ENCODE measurements around the gene NCL.
"Not testable (repeated sequence)": the region's sequence is repeated elsewhere in the genome, so short reads cannot be mapped to it uniquely, and the experiment has no call there.

The NCL gene

DNA sequence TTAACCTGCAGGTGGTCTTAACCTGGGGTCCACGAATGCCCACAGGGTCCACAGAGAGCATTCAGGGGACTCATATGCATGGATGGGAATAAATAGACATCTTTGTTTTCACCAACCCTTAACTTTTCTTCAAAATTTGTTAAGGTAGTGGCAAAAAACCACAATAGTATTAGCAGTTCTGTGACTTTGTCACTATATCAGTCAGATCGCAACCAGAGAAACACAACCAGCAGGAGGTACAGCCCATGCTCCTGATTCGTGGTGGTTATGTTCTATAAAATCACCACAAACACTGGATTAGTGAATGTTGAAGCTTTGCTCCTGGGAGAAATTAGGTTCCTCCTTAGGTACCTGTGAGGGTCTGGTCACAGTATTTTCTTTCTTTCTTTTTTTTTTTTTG is 37.2 kb downstream of the NCL start:
- no peak for DNase-seq

DNA sequence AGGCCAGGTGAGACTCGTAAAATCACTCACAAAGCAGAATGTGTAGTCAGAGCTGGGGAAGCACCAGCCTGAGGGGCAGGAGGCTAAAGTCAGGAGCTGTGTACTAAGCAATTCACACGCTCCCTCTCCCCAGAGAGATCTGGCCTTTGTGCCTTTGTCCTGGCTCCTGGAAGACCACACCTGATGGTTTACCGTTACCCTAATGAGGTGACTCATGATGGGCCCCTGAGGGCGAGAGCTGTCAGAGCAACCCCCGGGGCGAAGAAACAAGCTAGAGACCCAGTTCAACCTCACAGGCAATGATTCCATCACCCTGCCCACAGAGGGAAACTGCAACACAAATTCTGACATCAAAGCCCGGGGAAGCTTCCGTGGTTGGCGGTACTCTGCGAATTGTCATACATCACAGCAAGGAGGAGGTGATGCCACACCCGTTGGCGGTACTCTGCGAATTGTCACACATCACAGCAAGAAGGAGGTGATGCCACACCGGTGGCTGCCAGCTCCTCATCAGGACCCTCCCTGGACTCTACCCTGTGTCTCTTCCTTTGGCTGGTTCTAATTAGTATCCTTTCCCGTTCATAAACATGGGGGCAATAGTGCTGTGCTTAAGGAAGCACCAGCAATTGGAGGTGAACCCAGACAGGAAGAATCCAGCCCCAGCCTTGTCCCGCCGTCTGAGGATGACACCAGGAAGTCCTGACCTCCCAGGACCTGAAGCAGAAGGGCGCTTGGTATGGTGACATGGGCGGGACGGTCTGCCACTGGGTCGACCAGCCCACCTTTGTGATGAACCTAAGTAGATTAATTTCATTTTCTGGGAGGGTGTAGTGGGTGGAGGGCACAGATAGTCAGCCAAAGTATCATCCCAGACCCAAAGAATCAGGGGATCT is 38.2 kb downstream of the NCL start:
- no peak for DNase-seq

DNA sequence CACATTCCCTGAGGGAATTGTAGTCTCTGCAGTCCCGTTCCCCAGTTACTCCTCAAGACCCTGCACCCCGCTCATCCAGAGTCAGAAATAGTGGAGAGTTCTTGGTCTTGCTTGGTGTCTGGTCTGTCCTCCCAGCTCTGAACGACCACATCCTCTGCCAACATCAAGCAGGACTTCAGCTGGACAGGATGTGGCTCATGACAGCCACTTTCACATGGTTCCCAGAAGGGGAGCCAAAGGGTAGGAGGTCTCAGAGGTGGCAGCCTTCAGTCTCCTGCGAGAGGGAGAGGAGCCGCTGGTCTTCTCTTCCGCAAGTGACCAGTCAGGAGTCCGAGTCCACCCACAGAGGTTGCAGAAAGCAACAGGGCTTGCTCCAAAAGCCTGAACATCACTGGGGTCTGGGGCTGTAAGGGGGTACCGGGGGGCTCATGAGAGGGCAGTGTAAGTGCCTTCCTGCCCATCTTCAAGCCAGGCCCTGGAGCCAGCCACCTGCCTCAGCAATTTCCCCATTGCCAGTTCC is 38.9 kb downstream of the NCL start:
- DNase-seq, result no peak

DNA sequence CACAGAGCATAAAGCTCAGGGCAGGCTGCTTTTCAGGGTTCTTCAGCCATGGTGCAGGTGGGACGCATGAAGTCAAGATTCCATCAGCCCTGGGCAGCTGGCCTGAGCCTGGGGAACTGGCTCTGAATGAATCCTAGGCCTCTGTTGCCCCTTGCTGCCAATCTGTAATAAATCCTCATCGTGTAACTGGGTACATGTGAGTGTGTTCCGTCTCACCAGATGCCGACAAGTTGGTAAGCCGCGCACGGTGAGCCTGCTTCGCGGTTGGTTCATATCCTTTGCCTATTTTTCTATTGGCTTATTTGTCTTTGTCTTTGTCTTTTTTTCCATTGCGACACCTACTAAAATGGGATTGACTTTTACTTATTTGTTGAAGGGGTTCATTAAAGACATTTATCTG is 41.1 kb downstream of the NCL start:
- DNase-seq, result no peak

DNA sequence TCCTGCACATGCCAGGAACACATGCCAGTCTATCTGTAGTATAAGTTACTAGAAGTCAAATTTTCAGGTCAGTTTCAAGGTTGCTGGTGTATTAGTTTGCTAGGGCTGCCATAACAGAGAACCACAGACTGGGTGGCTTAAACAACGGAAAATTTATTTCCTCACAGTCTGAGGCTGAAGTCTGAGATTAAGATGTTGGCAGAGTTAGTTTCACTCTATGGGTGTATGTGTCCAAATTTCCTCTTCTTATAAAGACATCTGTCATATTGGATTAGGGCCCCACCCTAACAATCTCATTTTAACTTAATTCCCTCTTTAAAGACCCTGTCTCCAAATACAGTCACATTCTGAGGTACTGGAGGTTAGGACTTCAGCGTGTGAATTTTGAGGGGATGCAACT is 42.2 kb downstream of the NCL start:
- DNase-seq, result no peak

DNA sequence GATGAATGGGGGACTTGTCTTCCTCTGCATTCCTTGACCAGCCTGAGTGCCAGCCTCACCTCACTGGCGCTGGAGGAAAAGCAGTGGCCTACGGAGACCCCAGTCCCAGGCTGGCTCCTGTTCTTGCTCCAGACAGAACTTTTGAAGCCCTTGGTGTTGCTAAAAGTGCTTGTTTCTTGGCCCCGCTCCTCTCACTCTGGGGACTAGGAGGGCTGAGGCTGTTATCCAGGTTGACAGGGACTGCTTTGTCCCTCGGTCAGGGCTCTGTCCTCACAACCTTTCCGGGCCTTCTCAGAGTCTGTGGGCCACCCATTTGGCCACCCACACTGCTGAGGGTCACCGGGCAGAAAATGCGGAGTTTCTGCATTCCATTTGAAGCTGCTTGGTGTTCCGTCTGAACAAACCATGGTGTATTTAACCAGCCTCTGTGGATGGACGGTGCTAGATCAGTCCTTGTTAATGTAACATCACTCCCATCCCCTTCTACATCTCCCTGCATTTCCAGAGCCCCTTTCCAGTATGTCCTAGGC is 43.2 kb downstream of the NCL start:
- DNase-seq, result no peak

DNA sequence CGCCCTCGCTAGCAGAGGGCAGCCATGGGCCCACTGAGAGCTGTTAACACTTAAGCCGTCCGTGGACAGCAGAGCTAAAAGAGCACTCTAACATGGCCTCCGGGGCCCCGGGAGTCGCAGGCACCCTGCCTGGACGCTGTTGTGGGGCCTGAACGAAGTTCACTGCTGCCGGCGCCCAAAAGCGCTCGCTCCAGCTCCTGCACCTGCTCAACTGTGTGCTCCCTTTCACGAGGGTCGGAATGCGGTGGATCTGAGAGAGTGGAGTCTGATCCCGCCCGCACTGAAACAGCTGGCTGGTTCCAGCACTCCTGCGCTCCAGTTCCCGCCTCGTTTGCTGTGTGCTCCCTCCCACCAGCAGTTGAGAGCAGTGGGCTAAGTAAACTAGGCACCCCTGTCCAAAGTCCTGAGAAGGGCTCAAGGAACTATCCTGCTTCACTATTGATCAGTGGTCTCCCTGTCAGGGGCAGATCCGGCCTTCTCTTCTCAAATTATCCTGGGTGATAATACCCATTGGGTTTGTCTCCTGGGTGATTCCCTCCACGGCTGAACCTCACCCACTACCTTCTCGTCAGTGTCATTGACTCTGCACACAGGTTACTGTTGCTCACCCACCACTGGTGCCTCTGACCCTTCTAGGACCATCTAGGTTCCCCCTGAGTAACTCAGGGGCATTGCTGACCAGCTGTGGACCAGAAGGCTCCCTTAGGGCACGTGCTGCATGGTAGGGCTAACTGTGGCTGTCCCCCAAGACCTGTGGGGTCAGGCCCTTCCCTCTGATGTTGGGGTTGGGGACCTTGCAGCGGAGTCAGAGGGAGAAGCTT is 45.3 kb downstream of the NCL start:
- no peak for DNase-seq

DNA sequence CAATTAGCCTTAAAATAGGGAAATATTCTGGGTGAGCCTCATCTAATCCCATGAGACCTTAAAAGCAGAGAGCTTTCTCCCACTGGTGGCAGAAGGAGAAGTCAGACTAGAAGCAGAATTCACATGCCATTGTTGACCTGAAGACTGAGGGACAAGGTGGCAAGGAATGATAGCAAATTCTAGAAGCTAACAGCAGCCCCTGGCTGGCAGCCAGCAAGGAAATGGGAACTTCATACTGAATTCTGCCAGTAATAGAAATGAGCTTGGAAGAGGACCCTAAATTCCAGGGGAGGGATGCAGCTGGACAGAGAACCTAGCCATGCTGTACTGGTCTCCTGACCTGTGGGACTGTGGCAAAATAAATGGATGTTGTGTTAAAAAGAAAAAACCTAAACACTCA is 49.3 kb downstream of the NCL start:
- DNase-seq, result no peak

DNA sequence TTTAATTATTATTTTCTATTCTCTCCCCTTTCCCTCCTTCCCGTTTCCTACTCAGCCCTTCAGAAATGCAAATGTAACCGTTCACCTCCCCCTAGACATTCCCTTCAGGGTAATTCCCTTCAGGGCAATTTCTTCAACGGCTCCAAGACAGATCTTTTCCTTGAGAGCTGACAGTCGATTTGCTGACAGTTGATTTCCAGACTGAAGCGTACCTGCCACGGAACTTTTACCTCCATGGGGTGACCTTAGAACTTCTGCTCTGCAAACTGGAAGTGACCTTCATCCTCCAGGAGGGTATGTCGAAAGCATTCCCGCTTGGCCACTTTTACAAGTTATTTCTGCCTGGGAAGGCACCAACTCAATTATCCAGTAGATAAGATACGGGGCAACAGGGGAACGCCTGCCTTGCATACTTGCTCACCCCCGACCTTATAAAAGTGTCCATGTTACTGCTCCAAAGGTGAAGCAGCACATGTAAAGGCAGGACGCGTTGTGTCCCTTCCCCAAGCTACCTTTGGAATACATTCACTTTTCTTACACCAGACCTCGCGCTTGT is 50.3 kb downstream of the NCL start:
- DNase-seq, result no peak

DNA sequence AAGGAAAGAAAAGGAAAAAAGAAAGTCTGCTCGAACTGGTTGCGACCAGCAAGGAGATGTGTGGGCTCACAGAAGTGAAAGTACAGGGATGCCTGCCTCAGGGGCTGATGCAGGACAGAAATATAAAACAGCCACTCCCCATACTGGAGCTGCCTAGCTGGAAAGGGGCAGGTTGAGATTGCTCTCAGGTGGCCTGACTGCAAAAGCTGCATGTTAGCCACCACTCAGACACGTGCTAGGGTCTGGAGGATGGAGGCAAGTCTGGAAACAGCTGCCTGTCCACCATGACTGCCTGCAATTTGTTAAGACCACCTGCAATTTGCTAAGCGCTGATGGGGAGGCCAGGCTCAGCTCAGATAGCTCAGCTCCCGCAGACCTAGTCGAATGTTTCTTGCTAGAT is 50.8 kb downstream of the NCL start:
- no peak for DNase-seq

DNA sequence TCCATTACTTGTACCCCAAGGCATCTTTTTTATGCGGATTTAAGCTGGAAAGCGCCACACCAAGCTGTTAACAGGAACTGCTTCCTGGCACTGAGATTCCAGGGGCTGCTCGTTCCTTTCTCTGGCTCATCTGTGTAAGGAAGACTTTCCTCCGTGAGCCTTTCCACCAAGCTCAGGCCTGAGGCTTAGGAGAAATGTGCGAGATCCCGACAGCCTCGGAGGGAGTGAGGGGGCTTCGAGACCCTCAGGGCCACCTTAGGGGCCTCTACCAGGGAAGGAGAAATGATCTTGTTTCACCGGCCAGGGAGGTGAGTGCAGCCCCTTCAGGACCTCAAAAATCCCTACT is 51.7 kb downstream of the NCL start:
- DNase-seq, result no peak

DNA sequence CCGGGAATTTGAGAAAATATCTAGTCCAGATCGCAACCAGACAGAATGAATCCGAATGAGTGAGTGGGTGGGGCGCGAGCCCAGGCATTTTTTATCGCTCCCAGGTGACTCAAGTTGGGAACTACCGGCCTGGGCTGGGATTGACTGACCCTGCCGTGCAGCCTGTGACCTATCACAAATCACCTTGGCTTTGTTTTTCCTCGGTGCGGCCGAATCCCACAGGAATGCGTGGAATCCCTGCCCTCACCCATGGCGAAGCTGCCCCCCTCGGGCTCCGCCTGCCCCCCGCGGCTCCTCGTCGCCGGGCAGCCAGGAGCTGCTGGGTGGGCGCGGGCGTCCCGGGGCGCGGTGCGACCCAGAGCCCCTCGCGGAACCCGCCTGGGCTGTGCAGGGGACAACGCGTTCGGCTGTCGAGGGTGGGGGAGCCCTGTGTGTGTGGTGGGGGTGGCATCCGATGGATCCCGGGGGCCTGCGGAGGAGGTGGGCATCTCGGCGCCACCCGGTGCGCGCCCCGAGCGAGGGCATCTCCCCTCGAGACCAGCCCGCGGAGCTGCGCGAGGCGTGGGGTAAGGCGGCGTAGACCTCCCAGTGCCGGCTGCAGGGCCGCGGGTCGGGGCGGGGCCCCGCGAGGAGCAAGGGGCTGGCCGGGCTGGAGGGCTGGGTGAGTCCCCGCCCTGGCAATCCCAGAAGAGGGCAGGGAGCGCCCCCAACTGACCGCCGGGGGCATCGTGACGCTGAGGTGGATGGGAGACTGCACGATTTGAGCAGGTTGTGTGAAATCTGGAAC is 52.3 kb downstream of the NCL start:
- peak; percentile 67 for DNase-seq

DNA sequence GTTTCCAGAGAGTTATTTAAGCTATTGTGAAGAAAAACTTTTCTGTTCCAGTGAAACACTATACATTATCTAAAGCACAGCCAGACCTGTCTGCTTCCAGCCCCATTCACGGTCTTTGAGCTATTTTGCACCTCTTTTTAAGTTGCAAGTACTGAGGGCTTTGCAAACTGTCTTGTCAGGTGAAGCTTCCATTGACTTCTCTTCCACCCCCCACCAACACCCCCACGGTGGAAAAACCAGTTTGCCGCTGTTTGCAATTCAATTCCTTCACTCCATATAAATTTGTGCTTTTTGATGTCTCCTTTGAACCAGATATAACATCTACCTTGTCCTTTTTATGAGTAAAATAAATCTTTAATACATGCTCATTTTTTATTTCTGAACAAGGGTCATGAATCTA is 53.0 kb downstream of the NCL start:
- DNase-seq, result no peak

DNA sequence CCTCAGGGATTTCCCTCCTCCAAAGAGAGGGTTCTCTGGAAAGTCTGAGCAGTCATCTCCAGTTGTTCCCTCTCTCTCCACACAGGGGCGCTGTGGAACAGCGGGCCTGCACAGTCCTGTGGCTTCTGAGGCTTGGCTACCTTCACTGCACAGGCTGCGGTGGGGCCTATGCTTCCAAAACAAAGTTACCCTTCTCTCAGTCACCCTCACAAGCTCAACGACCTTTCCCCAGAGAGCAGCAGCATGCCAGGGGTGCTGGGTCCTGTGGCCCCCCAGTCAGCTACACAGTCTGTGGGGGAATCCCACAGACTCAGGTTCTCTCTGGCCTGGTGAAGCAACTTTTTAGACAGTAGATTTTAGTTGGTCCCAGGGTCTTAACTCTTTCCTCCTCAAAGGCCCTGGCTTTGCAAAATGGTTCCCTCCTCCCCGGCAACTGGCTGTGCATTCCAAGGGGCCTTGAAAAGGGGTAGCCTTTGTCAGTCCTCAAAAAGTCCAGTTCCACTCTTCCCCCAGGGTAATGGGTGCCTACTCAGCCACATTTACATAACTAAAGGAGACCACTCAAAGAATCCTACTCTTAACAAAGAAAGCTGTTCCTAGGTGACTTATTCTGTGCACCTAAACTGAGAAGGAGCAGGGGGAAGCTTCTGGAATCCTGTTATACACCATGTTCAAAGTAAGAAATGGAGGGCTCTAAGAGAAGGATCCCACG is 53.8 kb downstream of the NCL start:
- no peak for DNase-seq

DNA sequence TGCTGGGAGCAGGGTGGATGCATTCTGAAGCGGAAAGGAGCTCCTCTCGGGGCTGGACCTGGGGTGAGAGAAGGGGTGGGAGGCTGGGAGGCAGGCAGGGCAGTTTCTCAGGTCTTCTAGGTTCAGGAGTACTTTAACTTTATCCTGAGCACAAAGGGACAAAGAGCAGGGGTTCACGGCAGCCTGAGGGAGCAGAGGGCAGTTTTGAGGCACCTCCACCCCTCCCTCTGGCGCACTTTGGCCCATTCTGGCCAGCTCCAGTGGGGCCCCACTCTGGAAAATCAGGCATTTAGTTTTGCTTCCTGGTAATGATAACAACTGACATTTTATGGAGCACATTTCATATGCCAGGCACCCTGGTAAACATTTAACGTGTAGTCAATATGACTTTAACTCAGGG is 54.5 kb downstream of the NCL start:
- DNase-seq, result no peak

DNA sequence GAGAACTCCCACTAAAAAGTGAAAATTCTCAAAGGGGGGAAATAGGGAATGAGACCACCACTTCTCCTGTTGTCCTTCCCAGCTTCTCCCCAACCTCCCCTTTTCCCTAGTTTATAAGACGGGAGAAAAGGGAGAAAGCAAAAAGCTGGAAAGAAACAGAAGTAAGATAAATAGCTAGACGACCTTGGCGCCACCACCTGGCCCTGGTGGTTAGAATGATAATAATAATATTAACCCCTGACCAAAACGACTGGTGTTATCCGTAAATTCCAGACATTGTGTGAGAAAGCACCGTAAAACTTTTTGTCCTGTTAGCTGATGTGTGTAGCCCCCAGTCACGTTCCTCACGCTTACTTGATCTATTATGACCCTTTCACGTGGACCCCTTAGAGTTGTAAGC is 56.0 kb downstream of the NCL start:
- not testable (repeated sequence) for DNase-seq

DNA sequence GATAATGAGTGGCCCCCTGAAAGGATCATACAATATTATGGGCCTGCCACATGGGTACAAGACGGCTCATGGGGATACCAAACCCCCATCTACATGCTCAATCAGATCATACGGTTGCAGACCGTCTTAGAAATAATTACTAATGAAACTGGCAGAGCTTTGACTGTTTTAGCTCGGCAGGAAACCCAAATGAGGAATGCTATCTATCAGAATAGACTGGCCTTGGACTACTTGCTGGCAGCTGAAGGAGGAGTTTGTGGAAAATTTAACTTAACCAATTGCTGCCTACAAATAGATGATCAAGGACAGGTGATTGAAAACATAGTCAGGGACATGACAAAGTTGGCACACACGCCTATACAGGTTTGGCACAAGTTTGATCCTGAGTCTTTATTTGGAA is 56.6 kb downstream of the NCL start:
- DNase-seq, result not testable (repeated sequence)

DNA sequence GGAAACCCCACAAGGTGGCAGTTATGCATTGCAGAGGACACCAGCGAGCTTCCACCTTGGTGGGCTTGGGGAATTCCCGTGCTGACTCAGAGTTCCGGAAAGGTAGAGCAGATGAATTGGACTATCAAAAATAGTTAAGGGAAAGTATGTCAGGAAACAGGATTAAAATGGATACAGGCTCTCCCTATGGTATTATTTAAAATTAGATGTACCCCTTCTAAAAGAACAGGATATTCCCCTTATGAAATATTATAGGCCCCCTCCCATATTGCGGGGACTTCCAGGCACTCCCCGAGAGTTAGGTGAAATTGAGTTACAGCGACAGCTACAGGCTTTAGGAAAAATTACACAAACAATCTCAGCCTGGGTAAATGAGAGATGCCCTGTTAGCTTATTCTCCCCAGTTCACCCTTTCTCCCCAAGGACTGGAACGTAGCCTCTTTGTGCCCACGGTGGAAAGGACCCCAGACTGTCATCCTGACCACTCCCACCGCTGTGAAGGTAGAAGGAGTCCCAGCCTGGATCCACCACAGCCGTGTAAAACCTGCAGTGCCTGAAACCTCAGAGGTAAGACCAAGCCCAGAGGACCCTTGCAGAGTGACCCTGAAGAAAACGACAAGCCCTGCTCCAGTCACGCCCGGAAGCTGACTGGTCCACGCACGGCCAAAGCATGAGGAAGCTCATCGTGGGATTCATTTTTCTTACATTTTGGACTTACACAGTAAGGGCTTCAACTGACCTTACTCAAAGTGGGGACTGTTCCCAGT is 58.5 kb downstream of the NCL start:
- DNase-seq, result not testable (repeated sequence)

DNA sequence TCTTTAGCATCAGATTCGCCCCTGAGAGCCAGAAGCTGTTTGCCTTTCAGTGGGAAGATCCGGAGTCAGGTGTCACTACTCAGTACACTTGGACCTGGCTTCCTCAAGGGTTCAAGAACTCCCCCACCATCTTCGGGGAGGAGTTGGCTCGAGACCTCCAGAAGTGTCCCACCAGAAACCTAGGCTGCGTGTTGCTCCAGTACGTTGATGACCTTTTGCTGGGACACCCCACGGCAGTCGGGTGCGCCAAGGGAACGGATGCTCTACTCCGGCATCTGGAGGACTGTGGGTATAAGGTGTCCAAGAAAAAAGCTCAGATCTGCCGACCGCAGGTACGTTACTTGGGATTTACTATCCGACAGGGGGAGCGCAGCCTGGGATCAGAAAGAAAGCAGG is 60.1 kb downstream of the NCL start:
- not testable (repeated sequence) for DNase-seq

Data from NCI-H1694 treated with DMSO at 0.1 percent for 48 hours (cell line).